GM19035 (cell line): ENCODE measurements around the gene TAL2.

Experiments
- ATAC-seq: cut with Tn5 transposase; IDR thresholded peaks from one replicate; pipeline ENCODE4 v1.9.1; 2021; ENCODE audit not compliant: unreplicated experiment

The TAL2 gene

DNA sequence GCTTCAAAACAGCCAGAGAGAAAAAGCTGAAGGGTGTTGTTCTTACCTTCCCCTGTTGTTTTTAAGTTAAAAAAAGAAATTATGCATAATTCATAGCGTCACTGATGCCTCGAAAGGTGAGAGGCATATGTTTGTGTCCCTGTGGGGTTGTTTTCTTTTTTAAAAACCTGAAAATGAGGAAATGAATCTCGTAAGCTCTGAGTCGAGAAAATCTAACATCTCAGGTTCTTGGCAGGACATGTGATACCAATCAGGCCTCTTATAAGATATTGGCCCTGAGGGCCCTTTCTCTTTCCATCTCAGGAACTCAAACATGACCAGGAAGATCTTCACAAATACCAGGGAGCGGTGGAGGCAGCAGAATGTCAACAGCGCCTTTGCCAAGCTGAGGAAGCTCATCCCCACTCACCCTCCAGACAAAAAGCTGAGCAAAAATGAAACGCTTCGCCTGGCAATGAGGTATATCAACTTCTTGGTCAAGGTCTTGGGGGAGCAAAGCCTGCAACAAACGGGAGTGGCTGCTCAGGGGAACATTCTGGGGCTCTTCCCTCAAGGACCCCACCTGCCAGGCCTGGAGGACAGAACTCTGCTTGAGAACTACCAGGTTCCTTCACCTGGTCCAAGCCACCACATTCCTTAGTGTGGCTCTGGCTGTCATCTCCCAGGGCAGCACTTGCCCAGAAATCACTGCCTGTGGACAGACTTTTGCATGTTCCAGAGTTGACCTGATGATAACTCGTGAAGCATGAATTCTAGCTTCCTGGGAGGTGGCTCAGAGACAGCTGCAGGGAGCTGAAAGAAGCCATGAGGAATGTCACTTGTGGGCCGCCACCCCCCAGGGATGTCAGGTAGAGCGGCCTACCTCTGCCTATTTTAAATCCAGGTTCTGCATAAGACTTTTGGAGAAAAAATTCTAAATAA, at the start of gene TAL2:
TAL2 (plus strand) TSS at position 274 of the 921 bp plus-strand sequence; CDS start at position 314, 40 bp downstream.
- peak; percentile 84 for ATAC-seq

DNA sequence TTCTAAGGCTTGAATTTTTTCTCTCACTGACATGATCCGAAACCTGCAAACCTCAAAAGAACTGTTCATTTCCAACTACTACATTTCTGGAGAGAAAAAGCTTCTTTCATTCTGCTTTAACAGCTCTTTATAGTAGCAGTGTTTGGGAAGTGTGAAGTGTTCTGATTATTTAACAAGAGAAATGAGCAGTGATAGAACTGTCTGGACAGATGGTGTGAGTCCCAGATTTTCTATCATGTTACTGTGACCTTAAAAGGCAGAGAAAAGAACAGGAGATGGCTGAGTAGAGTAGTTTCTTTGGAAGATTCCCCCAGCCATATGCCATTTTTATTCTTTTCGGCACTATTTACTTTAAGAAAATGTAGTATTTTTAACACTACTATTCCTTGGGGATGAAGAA, 41.3 kb upstream of the TAL2 start:
- no peak for ATAC-seq

DNA sequence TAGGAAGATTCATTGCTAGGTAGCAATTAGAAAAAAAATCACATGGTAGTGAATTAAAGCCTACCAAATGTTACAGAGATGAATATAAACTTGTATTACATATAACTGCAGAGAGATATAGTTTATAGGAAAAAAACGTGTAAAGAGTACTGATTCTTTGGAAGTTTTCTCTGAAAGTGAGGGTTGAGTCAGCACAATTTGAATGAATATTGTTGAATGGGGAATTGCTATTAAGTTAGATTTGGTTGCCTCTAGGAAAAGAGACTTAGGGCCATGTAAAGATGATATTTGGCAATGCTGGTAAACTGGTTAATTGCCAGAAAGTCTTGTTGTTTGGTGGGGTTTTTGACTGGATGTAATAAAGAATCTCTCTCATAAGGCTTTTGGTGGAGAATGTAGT, 37.2 kb upstream of the TAL2 start:
- ATAC-seq, result no peak

DNA sequence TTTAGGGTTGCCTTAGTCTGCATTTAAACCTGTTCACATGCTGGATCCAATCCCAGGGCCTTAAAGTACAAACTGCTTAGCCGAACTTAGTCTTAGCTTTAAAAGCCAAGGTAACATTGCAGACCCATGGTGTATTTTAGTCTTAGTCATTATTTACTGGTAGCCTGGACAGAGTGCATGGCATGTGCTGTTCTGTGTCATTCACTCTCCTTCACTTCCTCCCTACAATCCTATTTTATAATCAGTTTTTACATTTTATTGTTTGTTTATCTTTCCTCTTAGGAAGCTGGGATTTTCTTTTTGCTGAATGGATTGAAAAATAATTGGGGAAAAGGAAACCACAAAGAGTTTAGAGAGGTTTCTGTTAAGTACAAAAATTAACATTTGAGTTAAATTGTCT, 29.4 kb upstream of the TAL2 start:
- ATAC-seq, result no peak

DNA sequence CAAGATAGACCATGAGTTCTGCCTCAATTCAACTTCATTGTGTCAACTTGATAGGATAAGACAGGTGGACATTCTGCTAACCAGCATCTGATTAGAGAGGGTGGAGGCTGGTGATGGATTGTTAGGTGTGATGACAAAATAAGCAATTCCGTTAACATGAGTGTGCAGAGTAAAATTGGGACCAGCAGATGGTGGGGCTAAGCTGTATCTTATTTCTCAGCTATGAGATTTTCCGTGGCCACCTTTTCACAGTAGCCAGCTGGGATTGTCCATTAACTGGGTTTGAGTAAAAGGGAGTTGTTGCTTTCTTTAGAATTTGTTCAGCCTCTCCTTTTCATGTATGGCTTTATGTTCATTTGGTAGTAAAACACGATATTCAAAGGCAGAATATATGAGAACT, 28.8 kb upstream of the TAL2 start:
- ATAC-seq, result no peak

DNA sequence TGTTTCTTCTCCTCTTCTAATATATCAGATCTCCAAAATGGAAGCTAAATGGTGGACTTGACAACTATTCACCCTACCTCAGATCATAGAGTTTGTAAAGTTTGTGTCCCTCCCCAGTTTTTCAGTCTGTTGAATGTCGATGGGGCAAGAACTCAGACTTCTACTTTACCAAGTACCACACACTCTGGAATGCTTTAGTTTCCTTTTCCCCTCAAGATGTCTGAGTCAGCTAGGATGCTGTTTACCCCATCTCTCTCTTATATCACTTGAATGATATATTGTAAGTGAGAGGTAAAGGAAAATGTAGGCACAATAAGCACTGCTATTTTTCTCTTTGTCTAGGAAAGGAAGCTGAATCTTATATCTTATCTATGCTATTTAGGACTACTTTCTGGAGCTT, 25.9 kb upstream of the TAL2 start:
- no peak for ATAC-seq

DNA sequence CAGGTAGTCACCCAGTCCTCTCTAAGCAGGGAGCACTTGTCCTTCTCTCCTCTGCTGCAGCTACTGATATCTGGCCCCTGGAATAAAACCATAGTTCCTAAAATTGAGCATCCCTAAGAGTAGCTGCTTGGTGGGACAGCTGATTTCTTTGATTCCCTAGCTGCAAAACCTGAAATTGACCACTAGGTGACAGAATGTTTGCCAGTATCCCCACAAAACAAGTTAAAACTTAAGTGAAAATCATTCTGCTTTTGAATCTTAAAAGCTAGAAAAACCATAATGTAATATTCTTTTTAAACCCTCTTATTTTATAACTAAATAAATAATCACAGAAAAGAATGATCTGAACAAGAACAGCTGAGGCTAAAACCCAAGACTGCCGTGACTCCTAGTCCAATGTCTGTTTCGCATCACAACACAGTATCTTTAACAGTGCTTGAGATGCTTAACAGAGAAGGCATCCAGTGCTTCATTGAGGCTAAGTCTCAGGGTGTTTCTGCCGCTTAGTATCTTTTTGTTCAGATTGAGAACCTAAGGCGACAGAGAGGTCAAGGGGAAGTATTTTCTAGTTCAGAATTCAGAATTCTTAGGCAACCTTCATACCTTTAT, 24.4 kb upstream of the TAL2 start:
- no peak for ATAC-seq

DNA sequence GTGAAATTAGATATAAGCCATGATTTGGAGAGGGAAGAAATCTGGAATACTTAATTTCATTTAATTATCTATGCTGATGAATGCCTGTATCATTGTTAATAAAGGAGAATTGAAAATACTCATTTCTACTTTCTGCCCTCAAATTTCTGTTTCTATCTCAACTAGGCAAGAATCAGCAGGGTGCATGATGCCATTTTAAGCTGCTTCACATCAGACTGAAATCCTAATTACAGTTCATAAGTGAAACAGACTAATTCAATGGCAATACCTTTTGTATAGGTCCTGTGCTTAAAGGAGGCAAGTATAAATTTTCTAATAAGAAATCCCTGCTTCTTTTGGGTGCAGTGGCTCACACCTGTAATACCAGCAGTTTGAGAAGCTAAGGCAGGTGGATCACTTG, 22.3 kb upstream of the TAL2 start:
- no peak for ATAC-seq

DNA sequence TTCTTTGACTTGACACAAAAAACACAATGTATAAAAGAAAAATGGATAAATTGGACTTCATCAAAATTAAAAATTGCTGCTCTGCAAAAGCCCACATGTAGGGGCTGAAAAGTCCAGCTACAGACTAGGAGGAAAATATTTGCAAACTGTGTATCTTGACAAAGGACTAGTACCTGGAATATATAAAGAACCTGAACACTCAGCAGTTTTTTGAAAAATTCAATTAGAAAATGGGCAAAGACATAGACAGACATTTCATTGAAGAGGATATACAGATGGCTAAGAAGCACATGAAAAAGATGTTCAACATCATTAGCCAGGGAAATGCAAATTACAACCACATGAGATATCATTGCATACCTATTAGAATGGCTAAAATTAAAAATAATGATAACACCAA, 18.5 kb upstream of the TAL2 start:
- no peak for ATAC-seq

DNA sequence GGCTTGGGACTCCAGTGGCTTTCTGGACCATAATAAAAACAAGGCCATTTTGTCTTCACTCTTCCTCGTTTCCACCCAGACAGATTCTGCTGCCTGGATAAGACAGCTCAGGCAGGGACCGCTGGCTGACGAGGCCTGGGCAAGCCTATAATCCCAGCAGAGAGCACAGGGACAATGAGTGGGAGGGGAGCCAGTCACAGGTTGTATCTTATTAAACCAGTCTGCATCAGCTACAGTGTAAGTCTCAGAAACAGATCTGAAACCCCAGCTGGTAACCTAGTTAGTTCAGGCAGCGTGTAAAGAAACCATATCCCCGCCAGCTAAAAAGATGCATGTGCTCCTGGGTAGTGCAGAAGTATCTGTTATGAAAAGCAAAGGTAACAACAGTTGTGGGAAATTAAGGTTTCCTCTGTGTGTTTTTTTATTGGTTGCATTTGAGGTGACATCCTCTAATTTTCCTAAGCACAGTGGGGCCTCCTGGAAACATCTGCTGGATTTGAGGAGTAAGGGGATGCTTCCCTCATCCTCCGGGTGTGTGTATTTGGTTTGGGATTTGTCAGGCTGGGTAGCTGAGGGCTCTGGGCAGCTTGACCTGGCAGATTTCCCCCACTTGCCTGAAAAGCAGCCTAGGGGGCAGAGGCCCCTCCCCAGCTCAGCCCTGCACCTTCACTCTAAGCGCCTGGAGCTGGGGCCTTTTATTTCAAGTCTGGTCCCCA, 15.2 kb upstream of the TAL2 start:
- ATAC-seq, result no peak

DNA sequence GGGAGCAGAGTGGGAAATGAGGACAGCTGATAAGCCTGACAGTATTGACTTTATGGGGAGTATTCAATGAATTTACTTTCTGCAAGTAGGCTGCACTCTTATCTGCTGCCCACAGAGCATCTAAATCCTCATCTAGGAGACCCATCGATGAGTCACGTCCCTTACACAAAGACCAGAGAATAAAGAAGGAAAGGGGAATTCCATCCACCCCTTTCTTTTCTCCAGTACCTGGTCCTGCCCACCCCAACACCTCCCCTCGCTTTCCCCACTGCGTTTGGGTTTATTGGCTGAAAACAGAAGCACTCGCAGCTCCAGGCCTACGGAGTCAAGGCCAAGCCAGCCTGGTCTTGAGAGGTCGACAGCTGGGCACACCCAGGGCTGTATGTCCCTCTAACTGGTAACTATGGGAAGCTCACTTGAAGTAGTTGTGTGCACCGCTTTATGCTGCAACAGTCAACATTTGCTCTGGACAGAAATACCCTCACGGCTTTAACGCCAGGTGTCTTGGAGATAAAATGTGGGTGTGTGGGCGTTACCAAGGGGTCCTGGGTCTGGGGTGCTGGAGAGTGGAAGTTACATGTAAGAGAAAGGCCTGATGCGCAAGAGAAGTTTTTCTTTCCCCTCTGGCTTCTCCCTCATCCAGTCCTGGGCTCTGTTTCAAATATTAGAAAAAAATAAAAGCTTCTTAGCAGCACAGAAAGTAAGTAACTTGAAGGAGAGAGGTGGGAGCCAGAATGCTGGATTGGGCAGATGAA, 14.5 kb upstream of the TAL2 start:
- no peak for ATAC-seq

DNA sequence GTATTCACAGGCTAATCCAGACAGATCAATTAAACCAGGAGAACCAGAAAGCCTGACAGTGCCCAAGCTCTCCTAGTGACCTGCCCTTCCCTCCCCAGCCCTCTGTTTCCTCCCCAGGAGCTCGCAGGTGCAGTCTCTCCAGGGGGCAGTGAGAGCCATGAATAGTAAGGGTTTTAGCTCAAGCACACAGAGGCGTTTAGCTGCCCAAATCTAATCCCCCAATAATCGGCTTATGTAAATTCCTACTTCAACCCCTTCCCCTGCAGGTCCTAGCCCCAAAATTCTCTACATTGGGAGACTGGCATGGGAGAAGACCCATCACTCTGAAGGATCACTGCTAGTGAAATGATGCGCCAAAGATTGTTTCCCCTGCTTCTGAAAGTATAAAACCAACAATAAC, 10.5 kb upstream of the TAL2 start:
- no peak for ATAC-seq

DNA sequence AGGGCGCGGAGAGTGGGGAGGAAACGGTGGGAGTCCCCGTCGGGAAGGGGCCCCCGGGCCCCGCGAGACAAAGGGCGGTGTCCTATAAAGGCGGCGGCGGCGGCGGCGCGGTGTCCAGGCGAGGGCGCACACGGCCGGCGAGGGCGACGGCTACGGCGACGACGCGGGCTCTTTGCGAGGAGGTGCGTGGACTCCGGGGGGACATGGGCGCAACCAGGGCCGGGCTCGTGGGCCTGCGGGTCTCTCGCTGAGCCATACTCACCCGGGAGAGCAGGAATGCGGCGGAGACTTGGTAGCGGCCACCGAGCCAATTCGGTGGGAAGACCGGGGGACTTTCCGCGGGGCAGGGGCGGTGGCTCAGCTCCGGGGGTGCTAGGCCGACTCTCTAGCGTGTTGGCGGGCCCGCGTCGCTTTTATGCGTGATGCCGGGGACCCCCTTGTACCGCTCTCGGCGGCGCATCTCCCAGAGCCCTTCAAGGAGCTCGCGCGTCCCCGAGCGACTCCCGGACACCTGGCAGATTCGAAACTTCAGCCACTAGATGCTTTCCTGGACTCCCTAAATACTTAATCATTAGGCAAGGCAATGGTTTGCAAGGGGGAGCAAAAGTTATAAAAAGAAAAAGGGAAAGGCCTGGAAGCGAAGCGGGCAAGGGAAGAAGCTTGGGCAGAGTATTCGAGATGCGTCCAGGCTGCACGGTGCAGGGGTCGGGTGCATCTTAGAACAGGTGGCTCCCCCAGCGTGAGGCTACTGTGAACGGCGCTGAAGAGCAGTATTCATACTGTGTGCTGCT, 5.9 kb upstream of the TAL2 start:
- ATAC-seq, result peak; percentile 78

DNA sequence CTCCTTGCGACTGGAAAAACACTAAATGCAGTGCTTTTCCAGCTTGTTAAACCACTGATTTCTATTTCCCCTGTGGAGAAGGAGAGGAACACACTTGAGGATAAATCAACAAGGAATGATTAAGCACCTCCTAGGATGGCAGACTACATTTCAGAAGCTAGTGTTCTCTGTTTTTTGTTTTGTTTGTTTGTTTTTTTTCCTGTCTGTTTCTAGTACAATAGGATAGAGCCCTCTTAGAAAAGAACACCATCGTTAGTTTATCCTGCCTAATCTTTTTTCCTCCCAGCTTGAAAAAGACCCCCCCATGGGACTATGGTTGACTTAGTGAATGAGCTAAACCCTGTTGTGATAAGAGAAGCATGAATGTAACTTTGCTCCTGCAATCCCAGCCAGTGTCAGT, 3.9 kb upstream of the TAL2 start:
- ATAC-seq, result no peak

DNA sequence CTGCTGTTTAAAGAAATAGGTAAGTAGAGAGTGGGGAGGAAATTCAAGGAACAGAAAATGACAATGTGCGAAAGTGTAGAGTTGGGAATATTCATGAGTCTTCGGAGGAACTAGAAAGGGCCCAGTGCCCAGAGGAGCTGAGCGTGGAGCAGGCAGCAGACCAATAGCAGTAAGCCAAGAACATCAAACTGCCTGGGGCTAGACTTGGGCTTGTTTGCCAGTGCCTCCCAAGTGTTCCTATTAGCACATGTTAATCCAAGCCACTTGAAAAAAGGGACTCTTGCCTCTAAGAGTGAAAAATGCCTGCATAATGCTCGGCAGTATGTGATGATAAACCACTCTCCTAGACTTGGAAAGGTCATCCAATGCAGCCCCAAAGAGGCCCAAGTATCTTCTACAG, 1.2 kb upstream of the TAL2 start:
- no peak for ATAC-seq

DNA sequence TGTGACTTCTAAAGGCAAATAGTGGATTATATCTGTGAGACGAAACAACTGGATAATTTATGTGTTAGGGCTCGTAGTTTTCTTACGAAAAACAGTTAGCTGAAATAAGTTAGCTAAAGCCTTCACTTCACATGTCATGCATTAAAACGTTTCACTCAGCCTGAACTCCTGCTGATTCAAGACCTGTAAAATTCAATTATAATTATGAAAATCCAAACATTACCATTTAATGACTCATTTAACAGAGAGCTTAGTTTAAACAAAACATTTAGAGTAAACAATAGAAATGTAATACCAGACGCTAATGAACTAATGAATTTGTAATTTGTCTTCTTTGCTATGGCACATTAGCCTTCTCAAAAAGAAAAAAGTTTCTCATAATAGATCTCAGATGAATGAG, 1.7 kb downstream of the TAL2 start:
- no peak for ATAC-seq

DNA sequence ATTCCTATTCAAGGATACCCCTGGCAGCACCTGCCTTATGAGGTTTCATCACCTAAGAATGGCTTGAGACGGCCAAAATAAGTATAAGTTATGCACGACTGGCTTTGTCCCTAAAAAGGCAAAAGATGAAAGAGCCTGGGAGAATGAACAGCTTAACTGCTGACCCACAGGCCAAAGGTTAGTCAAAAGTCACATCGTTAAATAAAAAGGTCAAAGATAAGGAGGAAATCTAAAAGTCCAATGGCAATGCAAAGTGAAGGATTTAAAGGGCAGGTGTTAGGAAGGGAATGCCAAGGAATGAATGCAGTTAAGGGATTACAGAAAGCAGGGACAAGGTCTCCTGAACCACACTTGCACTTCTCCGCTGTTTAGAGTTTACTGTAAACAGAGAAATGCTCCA, 5.6 kb downstream of the TAL2 start:
- no peak for ATAC-seq

DNA sequence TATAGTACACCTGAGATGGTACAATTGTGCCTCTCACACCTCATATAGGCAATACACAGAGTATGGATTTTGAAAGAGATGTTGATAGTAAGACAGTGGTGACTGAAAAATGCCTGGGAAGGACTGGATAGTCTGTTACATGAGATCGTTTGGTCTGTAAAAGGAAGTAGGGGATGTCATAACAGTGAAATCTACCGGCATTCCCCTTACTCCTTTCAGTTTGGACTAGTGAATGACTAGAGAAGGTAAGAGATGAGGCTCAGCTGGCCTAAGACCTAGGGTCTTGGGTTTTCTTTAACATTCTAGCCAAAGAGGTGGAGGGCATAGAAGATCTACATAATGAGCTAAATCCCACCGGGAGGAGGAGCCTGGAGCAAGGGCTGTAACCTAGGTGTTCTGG, 8.1 kb downstream of the TAL2 start:
- ATAC-seq, result no peak

DNA sequence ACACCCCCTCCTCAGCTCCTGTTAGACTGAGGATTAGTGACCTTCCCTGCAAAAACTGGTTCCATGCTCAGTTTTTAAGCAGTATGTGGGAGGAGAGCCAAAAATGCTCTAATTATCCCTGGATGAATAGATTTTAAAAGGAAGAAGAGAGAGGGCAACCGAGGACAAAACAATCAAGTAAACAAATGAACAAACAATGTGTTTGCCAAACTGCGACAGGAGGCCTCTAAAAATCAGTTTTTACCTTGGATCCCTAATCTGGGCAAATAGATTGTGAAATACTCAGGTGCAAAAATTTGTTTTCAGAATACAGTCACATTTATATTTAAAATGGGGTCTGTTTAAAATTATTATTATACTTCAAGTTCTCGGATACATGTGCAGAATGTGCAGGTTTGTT, 8.5 kb downstream of the TAL2 start:
- no peak for ATAC-seq

DNA sequence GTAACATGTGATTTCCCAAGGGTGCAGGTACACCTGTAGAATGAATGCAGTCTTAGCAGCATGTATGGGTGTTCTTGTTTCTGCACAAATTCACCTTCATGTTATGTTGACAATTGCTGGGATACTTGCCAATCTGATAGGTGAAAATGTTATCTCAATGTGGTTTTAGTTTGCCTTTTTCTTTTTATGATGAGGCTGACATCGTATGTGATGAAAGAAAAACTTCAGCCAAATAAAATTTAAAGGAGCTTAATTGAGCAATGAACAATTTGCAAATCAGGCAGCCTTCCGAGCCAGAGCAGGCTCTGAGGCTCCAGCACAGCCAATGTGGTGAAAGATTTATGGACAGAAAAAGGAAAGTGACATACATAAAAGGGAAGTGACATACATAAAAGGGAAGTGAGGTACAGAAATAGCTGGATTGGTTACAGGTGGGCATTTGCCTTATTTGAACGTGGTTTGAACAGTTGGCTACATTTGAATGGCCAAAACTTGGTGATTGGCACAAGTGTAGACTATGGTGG, 10.5 kb downstream of the TAL2 start:
- ATAC-seq, result no peak
